Right renal pelvis (tissue), 4 donors: Measurements from ENCODE around the gene CSAG1. TPM values are rescaled to one million over a fixed set of nuclear protein-coding genes. Genes with fewer than 3 reads are reported as not detected.
"Not testable (repeated sequence)": the region's sequence is repeated elsewhere in the genome, so short reads cannot be mapped to it uniquely, and the experiment has no call there.

ENCODE experiments used
- DNase-seq, 4 donors: peaks; one replicate each; pipeline ENCODE4 v3.0.0-alpha.2; 2013; ENCODE audit warnings: low read depth in 4 of 4, low spot score in 3 of 4, missing footprints in 1 of 4
- polyA plus RNA-seq, 4 donors: library from polyadenylated mRNA; unstranded; fragments of 120-200 nt; gene quantifications; one replicate each; pipeline ENCODE4 v1.2.1, GENCODE V29; 2013; ENCODE audit not compliant: insufficient read length in 4 of 4

CSAG1 gene, protein sequence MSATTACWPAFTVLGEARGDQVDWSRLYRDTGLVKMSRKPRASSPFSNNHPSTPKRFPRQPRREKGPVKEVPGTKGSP
- polyA plus RNA-seq, result not detected

DNA sequence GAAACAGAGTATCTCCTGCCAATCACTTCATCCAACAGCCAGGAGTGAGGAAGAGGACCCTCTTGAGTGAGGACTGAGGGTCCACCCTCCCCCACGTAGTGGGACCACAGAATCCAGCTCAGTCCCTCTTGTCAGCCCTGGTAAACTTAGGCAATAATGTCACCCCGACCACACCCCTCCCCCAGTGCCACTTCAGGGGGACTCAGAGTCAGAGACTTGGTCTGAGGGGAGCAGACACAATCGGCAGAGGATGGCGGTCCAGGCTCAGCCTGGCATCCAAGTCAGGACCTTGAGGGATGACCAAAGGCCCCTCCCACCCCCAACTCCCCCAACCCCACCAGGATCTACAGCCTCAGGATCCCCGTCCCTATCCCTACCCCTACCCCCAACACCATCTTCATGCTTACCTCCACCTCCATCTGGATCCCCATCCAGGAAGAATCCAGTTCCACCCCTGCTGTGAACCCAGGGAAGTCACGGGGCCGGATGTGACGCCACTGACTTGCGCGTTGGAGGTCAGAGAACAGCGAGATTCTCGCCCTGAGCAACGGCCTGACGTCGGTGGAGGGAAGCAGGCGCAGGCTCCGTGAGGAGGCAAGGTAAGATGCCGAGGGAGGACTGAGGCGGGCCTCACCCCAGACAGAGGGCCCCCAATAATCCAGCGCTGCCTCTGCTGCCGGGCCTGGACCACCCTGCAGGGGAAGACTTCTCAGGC is at the start of gene CSAG1, which contains the start of gene MAGEA12:
Gene CSAG1, minus strand, starts transcription at position 461 of the 715 bp plus-strand sequence. CDS start 1,261 bp downstream, outside the sequence.
Gene MAGEA12, plus strand, starts transcription at position 497 of the 715 bp plus-strand sequence. CDS start 2,405 bp downstream, outside the sequence.
- DNase-seq, result no peak

DNA sequence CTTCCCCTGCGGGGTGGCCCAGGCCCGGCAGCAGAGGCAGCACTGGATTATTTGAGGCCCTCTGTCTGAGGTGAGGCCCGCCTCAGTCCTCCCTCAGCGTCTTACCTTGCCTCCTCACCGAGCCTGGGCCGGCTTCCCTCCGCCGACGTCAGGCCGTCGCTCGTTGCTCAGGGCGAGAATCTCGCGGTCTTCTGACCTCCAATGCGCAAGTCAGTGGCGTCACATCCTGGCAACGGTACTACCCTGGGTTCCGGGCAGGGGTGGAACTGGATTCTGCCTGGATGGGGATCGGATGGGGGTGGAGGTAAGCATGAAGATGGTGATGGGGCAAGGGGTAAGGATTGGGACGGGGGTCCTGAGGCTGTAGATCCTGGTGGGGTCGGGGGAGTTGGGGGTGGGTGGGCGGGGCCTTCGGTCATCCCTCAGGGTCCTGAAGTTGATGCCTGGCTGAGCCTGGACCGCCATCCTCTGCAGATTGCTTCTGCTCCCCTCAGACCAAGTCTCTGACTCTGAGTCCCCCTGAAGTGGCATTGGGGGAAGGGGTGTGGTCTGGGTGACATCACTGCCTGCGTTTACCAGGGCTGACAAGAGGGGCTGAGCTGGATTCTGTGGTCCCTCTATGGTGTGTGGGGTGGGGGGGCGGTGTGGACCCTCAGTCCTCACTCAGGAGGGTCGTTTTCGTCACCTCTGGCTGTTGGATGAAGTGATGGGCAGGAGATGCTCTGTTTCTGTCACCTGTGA is 36.2 kb upstream of the CSAG1 start, which contains the start of gene MAGEA6:
Gene MAGEA6, minus strand, starts transcription at position 141 of the 741 bp plus-strand sequence. CDS start 2,039 bp downstream, outside the sequence.
- not testable (repeated sequence) for DNase-seq

DNA sequence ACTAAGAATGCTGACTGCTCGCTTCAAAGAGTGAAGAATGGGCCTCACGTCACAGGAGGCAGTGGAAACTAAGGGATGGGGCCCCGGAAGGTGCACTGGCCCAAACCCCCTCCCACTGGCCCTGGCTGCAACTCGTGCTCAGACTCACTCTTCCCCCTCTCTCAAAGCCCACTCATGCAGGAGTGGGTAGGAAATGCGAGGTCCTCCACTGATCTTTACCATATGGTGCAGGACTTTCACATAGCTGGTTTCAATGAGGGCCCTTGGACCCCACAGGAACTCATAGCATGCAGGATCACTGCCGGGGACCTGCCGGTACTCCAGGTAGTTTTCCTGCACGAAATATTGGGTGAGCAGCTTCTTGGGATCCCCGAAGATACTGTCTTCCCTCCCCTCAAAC is 33.0 kb upstream of the CSAG1 start:
- not testable (repeated sequence) for DNase-seq

DNA sequence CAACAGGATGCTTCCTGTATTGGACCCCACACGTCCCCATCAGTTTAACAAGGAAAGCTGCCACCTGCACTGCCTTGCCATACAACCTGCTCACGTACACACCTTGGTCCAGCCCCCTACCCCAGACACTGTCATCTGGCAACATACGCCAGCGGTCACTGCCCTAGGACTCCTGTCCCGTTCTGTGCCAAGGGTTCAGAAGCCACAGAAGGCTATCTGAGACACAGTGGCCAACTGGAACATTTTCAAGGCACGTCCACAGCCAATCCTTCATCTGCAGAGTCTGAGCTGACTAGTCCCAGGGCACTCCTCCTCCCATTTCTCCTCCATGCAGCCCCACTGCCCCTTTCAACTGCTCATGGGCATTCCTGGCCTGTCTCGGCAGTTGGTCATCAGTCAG is 28.1 kb upstream of the CSAG1 start:
- DNase-seq, result not testable (repeated sequence)

DNA sequence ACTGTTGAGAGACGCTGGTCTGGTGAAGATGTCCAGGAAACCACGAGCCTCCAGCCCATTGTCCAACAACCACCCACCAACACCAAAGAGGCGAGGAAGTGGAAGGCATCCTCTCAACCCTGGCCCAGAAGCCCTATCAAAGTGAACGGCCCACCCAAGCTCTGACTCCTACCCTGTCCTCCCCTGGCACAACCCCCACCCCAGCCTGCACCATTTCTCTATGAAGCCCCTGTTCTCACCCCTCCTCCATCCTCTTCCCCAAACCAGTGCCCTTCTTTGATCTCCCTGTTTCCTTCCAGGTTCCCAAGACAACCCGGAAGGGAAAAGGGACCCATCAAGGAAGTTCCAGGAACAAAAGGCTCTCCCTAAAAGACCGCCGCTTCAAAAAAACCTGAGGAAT is 26.0 kb upstream of the CSAG1 start:
- DNase-seq, result not testable (repeated sequence)

DNA sequence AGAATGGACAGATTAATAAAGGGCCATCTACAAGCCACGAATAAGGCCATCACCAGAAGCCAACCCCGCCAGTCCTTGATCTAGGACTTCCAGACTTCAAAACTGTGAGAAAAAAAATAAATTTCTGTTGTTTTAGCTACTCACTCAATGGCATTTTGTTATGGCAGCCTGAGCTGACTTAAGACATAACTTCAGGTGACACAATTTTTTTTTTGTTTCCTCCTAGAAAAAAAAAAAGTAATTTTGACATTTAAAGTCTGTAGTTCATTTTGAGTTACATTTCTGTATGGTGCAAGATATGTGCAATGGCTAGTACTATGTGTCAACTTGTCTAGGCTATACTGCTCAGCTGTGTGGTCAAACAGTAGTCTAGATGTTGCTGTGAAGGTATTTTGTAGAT is 25.4 kb upstream of the CSAG1 start, which contains the start of gene CSAG3:
Gene CSAG3, plus strand, starts transcription at position 301 of the 400 bp plus-strand sequence.
- not testable (repeated sequence) for DNase-seq

DNA sequence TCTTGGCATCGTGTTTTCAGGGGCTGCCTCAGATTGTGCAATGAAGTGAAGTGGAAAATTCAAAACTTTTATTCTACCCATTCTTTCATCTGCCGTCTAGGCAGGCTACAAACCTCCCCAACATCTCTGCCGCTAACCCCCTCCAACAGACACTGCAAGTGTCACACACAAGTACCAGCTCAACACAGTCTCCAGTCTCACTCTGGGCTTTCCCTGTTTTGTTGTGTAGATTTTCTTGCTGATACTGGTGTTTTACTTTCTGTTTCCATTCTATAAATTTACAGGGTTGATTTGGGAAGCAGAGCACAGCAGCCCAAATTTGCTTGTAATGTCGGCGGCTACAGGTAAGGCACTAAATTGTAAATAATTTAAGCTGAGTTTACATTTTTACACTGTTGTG is 21.4 kb upstream of the CSAG1 start:
- DNase-seq, result not testable (repeated sequence)

DNA sequence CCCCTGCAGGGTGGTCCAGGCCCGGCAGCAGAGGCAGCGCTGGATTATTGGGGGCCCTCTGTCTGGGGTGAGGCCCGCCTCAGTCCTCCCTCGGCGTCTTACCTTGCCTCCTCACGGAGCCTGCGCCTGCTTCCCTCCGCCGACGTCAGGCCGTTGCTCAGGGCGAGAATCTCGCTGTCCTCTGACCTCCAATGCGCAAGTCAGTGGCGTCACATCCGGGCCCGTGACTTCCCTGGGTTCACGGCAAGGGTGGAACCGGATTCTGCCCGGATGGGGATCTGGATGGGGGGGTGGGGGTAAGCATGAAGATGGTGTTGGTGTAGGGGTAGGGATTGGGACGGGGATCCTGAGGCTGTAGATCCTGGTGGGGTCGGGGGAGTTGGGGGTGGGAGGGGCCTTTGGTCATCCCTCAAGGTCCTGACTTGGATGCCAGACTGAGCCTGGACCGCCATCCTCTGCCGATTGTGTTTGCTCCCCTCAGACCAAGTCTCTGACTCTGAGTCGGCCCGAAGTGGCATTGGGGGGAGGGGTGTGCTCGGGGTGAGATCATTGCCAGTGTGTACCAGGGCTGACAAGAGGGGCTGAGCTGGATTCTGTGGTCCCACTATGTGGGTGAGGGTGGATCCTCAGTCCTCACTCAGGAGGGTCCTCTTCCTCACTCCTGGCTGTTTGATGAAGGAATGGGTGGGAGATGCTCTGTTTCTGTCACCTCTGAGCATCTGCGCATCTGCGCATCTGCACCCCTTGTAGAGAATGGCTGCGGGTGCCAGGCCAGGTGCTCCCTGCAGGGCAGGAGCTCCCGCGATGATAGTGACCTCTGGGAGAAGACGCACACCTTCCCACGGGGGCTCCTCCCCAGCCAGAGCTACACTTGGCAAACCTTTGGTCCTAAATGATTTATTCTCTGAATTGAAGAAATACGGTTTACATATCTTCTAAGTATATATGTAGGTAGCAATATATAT is 20.4 kb upstream of the CSAG1 start, which contains the start of gene MAGEA2:
Gene MAGEA2, minus strand, starts transcription at position 157 of the 965 bp plus-strand sequence. CDS start 2,479 bp downstream, outside the sequence.
- DNase-seq, result not testable (repeated sequence)

DNA sequence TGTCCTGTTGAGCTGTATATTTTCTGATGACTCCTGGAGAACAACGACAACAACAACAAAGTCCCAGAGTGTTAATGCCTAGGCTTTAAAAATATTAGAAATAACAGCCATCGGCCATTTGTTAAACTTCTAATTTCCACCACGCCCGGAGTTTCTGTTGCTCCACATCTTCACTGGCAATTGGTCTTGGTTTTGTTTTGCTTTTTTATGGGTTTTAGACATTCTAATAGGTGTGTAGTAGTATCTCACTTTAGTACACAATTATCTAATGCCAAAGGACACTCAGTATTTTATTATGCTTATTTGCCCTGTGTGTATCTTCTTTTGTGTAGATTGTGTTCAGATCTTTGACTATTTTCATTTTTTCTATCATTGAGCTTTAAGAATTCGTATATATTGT is 5.0 kb upstream of the CSAG1 start:
- DNase-seq, result no peak

DNA sequence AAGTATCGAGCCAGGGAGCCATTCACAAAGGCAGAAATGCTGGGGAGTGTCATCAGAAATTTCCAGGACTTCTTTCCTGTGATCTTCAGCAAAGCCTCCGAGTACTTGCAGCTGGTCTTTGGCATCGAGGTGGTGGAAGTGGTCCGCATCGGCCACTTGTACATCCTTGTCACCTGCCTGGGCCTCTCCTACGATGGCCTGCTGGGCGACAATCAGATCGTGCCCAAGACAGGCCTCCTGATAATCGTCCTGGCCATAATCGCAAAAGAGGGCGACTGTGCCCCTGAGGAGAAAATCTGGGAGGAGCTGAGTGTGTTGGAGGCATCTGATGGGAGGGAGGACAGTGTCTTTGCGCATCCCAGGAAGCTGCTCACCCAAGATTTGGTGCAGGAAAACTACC is 3.0 kb upstream of the CSAG1 start:
- not testable (repeated sequence) for DNase-seq

DNA sequence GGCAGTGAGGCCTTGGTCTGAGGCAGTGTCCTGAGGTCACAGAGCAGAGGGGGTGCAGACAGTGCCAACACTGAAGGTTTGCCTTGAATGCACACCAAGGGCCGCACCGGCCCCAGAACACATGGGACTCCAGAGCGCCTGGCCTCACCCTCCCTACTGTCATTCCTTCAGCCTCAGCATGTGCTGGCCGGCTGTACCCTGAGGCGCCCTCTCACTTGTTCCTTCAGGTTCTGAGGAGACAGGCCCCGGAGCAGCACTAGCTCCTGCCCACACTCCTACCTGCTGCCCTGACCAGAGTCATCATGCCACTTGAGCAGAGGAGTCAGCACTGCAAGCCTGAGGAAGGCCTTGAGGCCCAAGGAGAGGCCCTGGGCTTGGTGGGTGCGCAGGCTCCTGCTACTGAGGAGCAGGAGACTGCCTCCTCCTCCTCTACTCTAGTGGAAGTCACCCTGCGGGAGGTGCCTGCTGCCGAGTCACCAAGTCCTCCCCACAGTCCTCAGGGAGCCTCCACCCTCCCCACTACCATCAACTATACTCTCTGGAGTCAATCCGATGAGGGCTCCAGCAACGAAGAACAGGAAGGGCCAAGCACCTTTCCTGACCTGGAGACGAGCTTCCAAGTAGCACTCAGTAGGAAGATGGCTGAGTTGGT is 2.5 kb upstream of the CSAG1 start:
- no peak for DNase-seq

DNA sequence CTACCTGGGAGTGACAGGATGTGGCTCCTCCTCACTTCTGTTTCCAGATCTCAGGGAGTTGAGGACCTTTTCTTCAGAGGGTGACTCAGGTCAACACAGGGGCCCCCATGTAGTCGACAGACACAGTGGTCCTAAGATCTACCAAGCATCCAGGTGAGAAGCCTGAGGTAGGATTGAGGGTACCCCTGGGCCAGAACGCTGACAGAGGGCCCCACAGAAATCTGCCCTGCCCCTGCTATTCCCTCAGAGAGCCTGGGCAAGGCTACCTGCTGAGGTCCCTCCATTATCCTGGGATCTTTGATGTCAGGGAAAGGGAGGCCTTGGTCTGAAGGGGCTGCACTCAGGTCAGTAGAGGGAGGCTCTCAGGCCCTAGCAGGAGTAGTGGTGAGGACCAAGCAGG is 1.6 kb upstream of the CSAG1 start:
- DNase-seq, result no peak

DNA sequence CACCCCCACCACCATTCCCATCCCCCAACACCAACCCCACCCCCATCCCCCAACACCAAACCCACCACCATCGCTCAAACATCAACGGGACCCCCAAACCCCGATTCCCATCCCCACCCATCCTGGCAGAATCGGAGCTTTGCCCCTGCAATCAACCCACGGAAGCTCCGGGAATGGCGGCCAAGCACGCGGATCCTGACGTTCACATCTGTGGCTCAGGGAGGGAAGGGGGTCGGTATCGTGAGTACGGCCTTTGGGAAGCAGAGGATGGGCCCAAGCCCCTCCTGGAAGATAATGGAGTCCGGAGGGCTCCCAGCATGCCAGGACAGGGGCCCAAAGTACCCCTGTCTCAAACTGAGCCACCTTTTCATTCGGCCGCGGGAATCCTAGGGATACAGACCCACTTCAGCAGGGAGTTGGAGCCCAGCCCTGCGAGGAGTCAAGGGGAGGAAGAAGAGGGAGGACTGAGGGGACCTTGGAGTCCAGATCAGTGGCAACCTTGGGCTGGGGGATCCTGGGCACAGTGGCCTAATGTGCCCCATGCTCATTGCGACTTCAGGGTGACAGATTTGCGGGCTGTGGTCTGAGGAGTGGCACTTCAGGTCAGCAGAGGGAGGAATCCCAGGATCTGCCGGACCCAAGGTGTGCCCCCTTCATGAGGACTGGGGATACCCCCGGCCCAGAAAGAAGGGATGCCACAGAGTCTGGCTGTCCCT is 780 bp upstream of the CSAG1 start:
- not testable (repeated sequence) for DNase-seq

DNA sequence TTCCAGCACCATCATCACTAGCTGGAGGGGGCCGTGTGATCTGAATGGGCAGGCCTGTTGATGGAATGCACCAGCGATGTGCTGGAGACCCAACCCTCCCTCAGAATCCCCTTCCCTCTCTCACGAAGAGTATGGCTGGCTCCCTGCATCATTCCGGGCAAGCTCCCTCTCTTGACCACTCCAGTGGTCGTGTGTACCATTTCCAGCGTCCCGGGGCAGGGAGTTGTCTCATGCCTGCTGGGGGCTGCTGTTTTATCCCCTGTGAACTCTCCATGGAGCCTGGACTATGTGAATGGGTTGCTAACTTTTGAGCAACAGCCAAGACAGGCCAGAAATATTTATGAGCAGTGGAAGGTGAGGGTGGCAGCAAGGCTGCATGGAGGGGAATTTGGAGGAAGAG is 8.1 kb downstream of the CSAG1 start:
- no peak for DNase-seq

DNA sequence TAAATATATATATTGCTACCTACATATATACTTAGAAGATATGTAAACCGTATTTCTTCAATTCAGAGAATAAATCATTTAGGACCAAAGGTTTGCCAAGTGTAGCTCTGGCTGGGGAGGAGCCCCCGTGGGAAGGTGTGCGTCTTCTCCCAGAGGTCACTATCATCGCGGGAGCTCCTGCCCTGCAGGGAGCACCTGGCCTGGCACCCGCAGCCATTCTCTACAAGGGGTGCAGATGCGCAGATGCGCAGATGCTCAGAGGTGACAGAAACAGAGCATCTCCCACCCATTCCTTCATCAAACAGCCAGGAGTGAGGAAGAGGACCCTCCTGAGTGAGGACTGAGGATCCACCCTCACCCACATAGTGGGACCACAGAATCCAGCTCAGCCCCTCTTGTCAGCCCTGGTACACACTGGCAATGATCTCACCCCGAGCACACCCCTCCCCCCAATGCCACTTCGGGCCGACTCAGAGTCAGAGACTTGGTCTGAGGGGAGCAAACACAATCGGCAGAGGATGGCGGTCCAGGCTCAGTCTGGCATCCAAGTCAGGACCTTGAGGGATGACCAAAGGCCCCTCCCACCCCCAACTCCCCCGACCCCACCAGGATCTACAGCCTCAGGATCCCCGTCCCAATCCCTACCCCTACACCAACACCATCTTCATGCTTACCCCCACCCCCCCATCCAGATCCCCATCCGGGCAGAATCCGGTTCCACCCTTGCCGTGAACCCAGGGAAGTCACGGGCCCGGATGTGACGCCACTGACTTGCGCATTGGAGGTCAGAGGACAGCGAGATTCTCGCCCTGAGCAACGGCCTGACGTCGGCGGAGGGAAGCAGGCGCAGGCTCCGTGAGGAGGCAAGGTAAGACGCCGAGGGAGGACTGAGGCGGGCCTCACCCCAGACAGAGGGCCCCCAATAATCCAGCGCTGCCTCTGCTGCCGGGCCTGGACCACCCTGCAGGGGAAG is 19.4 kb downstream of the CSAG1 start, which contains the start of gene MAGEA2B:
Gene MAGEA2B, plus strand, starts transcription at position 814 of the 973 bp plus-strand sequence. CDS start 2,479 bp downstream, outside the sequence.
- DNase-seq, result not testable (repeated sequence)

DNA sequence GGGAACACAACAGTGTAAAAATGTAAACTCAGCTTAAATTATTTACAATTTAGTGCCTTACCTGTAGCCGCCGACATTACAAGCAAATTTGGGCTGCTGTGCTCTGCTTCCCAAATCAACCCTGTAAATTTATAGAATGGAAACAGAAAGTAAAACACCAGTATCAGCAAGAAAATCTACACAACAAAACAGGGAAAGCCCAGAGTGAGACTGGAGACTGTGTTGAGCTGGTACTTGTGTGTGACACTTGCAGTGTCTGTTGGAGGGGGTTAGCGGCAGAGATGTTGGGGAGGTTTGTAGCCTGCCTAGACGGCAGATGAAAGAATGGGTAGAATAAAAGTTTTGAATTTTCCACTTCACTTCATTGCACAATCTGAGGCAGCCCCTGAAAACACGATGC is 20.3 kb downstream of the CSAG1 start:
- not testable (repeated sequence) for DNase-seq

DNA sequence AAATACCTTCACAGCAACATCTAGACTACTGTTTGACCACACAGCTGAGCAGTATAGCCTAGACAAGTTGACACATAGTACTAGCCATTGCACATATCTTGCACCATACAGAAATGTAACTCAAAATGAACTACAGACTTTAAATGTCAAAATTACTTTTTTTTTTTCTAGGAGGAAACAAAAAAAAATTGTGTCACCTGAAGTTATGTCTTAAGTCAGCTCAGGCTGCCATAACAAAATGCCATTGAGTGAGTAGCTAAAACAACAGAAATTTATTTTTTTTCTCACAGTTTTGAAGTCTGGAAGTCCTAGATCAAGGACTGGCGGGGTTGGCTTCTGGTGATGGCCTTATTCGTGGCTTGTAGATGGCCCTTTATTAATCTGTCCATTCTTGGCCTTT is 24.3 kb downstream of the CSAG1 start, which contains the start of gene CSAG2:
Gene CSAG2, minus strand, starts transcription at position 101 of the 400 bp plus-strand sequence. CDS start 161 bp downstream, outside the sequence.
- not testable (repeated sequence) for DNase-seq
